ENCODE measurements around the gene PHC2.

The PHC2 gene

DNA sequence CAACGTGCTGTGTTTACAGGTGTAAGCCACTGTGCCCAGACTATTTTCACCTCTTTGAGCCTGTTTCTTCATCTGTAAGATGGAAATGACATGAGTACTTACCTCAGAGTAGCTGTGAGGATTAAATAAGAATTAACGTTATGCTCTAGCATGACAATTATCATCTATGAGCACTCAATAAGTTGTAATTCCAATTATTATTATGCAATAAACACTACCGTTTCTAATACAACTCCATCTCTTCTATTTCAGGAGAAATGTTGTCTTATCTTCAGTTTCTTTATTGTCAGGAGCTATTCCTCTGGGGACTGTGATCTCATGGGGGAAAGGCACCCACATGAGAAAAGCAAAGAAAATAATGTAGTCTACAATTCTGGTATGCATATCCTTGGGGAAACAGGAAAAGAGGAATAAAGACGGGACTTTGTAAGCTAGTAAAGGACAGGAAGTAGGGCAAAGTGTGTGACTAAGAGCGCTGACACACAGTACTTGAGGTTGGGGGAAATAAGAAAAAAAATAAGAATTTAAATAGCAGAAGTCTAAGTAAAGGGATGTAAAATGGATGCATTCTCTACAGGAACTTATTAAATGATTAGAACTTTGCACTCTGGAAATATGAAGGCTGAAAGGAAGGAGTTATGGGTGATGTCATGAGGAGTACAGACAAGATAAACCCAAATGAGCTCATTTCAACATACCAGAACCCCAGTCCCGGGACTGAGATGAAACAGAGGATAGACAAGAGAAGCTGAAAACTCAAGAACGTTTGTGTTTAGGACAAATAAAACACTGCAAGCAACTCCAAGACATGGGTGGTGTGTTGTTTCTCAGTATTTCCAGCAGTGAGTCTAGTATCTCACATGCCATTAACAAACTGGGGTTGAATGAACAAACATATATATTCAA lies 9.8 kb downstream of the PHC2 start:
- DNase-seq = no peak

DNA sequence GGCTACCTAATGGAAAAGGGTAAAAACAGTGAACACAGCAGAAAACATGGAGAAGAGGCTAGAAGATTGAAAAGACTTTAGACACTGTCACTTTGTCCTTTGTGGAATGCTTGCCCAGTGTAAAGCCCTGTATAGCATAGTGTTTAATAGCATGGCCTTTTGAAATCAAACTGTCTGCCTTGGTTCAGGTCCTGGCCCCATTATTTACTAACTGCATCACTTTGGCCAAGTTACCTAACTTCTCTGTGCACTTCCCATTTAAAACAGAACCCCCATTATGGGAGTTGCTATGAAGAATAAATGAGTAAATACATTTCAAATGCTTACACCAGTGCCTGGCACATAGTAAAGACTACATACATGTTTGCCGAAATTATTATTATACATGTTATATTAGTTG lies 12.1 kb downstream of the PHC2 start:
- no peak for DNase-seq

DNA sequence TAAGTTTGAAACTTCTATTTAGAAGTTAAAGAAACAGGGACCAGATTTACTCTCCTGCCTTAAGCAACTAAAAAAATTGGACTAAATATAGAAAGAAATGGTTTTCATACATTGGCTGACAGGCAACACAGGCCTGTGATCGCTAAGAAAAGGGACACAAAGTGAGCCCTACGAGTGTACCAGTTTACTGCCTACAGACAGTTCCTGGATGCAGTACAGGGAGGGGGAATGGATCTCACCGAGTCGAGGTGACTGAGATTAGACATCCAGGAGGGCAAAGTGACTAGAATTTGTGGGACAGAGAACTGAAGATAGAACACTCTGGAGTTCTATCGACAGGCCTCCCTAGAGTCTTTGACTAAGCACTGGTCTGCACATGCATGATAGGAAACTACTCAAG lies 16.0 kb downstream of the PHC2 start:
- DNase-seq = no peak

DNA sequence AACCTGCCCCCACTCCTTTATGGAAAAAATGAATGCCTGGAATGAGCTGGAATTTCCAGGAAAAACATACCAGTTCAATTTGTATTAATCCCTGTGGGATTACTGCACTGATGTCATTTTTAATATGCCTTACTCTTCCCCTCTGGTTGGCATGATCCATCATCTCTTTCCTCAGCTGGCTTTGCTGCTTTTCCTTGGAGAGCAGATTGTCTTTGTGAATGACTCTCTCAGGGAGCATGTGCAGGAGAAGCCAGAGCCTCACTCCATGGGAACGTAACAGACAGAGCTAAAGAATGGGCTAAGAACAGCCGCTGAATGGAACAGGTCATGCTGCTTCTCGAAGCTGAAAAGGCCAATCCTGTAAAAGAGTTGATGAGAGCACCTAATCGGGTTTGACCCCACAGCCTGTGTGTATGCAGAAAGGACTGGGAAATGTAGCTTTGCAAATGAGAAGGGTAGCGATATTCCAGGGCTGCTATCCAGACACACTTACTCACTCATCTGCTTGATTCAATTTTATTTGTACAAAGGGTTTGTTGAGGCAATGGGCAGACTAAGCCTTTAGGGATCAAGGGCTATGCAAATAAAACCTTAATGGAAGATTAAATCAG lies 20.7 kb downstream of the PHC2 start:
- DNase-seq = no peak

DNA sequence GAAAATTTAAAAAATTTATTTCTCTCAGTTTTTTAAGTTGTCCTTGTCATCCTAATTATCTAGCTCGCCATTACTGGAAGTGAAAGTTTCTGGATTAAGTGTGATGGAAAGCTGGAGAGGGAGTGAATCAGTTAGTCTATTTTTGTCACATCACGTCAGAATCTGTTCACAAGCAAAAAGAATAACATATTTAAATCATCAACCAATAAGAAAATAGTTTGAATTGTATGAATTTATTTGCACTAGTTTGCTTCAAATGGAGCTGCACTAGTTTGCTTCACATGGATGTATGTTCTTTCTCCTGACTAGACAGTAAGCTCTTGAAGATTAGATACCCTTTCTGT lies 22.8 kb downstream of the PHC2 start:
- DNase-seq = no peak

DNA sequence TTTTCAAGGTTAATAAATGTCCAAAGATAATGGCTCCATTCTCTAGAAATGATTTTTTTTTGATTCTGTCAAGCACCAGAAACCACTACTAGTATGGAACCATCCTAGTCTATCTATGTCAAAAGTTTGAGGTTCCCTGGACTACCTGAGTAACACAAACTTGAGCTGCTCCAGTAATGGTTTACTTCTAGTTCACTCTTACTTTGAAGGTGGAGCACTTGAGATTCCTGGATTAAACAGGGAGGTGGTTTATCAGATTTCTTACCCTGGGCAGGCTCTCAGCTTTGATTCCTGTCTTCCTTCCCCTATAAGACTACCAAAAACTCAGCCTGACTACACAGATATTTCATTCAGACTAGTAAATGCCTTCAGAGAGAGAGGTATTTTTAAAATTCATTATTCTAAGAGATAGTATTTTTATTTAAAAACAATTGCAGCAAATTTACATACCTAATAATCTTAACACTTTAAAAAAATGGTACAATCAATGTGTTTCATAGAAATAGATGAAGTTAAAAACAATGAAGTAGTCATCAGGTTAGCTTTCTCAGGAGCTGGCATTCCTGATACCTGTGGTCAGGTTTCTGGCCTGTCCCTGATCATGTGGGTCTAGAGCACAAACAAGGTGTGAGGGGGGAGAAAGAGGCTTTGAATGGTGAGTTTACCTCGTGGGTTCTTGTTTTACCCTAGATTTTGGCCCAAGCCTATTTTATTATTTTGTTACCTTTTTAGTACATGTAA lies 23.4 kb downstream of the PHC2 start:
- no peak for DNase-seq

DNA sequence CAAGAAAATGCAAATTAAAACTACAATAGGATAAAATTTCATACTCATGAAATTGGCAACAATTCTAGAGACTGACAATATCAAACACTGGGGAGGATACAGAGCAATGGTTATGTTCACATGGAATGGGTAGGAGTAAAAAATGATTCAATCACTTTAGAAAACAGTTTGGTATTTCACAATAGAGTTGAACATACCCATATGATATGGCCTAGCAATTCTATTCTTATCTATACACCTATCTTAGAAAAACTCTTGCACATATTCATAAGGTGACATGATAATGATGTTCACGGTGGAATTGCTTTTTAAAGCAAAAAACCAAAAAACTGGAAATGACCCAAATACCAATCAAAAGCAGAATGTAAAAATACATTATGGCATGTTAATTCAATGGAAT lies 28.7 kb downstream of the PHC2 start:
- DNase-seq = no peak

DNA sequence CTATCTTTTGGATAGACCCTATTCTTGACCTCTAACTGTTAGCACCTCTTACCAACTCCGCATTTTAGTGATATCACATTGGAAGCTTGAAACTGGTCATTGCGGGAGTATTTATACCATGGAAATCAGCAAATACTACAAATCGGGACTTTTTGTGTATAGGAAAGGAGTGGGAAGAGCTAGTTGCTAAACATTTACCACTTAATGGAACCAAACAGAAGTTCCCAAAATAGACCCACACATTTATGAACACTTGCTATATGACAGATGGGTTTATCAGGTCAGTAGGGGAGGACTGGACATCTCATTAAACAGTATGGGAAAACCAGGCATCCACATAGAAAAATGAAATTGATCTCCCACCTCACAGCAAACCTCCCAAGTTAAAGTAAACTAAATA lies 29.4 kb downstream of the PHC2 start:
- no peak for DNase-seq

DNA sequence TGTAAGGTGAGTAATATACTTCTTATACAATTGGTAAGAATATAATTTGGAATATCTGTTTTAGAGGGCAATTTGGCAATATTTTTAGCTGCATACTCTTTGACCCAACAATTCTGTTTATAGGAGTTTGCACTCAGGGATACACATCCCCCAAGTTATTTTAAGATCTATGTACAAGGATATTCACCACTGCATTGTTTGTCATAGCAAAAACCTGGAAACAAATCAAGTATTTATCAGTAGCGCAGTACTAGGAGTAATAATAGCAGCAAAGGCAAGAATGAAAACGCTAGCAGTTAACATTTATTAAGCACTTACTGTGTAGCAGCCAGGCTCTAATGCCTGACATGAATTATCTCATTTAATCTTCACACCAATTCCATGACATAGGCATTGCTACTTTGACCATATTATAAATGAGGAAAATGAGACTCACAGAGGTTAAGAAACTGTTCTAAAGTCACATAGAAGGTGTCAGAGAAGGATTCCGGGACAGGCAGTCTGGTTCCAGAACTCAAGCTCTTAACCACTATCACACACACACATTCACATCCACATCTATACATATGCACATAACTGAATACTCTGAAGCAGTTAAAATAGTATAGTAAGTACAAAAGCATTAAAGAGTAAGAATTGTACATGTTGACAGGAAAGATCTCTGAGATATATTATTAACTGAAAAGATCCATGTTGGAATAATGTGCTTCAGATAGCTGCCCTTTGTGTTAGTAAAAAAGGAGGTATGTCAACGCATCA lies 30.6 kb downstream of the PHC2 start:
- no peak for DNase-seq

DNA sequence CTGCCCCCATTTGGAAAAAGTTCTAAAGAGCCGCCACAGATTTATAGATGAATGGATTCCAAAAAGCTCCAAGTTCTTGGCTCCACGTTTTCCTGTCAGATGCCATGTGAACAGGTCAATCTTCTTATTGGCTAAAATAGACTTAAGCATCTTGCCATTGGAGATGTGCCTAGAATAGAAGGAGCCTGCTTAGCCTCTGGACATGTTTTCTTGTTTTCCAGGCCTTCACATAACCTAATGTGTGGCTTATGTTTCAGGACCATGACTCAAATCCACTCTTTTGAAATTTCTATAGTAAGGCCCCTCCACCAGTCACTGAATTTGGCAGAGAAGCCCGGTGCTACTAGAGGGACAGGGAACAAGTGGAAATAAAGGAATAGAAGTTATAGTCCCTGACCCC lies 31.5 kb downstream of the PHC2 start:
- no peak for DNase-seq

DNA sequence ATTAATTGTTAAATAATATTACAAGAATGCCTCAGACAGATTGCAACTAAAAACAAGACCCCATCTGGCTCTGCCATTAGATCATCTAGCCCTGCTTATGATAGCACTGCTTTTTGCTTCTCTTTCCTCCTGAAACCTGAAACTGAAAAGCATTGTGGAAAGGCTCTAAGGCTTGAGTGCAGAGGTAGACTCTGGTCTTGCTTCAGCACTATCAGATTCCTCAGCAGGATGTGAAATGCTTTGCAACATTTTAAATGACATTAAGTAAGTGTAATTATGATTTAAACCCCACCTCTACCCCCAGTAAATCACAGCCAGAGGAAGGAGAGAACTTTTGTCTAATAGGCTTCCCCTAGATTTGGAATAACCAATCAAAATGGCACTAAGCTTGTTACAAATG lies 32.9 kb downstream of the PHC2 start:
- DNase-seq = no peak

DNA sequence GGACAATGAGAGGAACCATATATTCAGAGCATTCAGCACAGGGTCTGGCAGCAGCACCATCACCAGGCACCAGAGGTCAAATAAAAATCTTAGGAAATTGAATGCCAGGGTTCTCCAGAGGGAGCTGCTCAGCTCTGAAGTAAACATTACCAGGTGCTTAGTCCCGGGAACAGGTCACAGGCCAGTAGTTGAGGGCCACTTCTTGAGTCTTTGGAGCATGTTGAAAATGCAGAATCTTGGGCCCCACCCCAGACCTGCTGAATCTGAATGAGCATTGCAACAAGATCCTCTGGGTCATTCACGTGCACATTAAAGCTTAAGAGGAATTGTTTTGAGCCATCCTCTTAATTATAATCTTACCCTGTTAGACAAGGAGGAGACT lies 33.8 kb downstream of the PHC2 start:
- DNase-seq = no peak

DNA sequence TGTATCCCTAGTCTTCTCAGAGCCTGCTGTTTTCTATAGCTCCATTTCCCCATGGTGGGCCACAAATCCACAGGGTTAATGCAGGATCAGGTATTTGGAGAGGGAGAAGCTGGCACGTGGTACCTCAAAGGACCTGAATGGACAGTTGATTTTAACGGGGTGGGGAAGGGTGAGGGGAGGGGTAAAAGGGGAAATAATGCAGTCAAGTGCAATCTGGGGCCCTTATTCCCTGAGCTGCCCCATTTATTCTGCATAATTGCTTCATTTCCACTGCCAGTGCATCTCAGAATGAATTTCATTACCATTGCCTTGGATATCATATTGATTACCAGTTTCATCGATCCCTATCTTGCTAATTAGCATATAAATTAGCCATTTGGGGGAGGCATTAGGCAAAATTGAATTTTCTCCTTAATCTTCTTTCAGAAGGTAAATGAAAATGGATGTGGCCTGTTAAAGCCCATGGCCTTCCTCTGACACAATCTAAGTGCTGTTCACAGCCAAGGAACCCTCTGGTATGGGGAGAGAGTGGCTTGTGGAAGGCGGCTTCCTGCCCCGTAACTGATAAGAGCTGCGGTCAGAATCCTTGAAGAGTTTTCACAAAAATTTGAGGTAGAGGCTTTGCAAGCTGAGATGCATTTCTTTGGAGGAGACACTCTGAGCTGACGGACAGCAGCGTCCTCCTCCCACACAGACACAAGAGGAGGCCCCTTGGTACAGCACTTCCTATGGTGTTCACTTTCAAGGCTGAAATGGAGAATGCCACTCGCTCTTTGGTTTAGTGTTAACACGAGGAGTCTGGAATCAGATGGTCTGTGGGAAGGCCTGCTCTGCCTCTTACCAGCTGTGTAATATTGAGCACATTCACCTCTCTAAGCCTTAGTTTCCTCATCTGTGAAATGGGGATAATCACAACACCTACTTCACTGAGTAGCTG lies 34.4 kb downstream of the PHC2 start:
- DNase-seq = no peak

DNA sequence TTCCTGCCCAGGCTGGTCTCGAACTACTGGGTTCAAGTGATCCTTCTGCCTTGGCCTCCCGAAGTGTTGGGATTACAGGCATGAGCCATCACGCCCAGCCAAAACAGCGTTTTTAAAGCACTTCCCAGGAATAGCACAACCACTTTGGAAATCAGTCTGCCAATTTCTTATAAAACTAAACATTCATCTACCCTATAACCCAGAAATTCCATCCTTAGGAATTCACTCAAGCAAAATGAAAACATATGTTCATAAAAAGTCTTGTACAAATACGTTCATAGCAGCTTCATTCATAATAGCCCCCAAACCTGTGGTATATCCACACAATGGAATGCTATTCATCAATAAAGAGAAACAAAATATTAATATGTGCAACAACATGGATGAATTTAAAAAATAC lies 36.1 kb downstream of the PHC2 start:
- no peak for DNase-seq

DNA sequence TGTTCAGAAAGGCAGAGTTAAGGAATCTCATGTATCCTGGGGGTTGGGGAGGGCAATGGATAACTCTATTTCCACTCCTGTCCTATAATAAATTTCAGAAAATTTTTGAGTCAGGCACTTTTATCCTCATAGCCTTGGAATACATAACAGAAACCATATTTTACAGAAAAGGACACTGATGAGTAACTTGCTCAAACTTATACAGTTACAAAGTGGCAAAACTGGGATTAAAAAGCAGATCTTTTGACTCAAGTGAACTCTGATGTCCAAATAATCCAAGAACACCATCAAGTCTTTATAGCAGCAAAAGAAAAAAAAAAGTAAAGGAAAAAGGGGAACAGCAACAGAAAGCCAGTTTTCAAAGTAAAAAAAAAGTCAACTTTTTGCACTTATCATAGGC lies 36.9 kb downstream of the PHC2 start:
- DNase-seq = no peak

DNA sequence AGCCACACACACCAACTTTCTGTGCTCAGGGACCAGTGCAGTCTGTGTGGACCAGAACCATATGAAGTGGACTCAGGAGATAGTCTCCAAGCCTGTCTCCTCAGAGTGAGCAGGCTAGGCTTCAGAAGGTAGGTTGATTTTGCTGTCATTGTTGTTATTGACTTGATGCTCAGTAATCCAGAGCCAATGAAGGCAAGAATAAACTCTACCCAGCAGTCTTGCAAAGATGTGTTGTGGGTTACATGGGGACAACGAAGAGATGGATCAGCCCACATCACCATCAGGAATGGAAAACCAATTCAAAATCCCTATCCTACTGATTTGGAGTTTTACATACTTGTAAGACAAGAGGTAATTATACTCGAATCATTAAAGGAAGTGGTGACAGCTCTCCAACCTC lies 37.4 kb downstream of the PHC2 start:
- DNase-seq = no peak

DNA sequence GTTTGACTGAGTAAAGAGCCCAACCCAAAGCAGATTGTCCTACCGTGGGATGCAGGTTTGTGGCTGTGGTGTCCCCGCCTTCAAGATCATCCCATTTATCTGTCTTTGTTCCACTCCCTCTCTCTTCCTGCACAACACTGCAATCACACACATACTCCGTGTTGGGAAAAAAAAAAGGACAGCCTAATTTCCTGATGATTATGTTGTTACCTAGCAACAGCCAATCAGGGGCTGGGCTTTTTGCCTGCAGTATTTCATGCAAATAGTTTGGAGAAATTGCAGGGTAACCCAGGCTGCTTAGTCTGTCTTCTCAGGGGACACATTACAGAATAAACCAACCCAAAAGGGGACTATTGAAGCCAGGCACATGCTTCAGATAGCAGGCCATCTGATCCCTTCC lies 38.3 kb downstream of the PHC2 start:
- no peak for DNase-seq

DNA sequence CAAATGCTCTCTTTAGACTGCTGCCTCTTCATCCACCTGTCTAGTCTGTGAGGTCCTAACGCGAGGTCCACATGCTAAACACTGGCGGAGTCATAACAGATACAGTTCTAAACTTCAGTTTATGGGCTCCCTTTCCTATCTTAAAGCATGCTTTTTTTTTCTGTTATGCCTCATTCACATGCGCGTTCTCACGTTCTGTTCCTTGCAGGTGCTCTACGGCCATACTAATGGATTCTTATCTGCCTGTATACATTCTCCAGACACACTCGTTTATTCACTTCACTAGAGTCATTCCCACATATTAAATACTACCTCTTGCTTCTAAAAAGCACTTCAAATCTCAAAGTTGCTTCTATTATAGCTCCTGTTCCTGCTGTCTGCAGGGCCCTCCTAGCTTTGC lies 38.7 kb downstream of the PHC2 start:
- DNase-seq = no peak

DNA sequence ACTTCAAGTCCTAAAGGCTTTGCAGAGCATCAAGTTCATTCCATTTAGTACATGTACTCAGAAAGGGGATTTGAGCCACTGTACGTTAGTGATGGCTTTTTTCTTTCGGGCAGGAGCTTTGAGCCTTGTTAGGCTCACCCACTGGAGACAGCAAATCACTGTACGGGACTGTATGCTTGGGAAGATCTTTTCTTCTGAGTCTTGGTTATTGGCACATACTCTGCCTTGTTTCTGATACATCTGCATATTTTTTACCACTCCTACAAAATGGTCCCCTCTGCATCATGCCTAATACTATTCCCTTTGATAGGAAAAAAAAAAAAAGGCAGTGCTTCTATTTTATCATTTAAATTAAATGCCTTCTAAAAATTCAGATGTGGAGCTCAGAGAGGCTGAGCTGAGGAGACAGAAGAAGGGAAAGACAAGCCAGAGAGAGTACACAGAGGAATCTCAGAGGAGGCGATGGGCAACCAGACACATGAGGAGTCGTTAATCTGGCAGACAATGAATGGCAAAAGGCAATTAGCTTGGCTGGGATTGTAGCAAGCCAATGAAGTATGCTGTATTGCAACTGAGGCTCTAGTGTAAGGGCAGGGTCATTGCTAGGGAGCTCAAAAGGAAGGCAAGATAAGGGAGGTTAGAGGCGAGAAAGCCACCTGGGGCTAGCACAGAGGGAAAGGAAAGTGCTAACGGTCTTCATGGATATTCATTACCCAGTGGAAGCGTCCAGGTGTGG lies 39.4 kb downstream of the PHC2 start:
- no peak for DNase-seq

DNA sequence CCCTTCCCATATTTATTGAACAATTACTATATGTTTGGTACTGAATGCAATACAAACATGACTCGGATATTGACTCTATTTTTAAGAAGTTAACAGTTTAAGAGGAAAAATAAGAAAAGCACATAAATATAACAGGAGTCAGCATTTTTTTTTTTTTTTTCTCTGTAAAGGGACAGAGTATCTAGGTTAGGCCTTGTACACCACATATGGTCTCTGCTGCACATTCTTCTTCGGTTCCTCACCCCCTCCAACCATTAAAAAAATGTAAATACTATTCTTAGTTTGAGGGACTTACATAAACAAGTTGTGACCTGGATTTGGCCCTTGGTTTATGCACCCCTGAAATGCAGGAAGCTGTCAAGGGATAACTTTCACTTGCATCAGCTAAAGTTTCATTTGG lies 40.4 kb downstream of the PHC2 start:
- no peak for DNase-seq

All from SHP77 (cell line).